8988T (cell line): Measurements from ENCODE around the gene NTMT1.
"Not testable (repeated sequence)": the region's sequence is repeated elsewhere in the genome, so short reads cannot be mapped to it uniquely, and the experiment has no call there.

Experiments
- DNase-seq: peaks from one replicate; pipeline ENCODE4 v3.0.0; 2011

Gene NTMT1

GRCh38 chr9:129655696-129656095, 29.7 kb downstream of the NTMT1 start:
- no peak for DNase-seq

GRCh38 chr9:129656795-129657390, 30.9 kb downstream of the NTMT1 start:
- peak; percentile 60 for DNase-seq

GRCh38 chr9:129661029-129661428, 35.1 kb downstream of the NTMT1 start:
- no peak for DNase-seq

GRCh38 chr9:129662239-129662638, 36.3 kb downstream of the NTMT1 start:
- DNase-seq, result not testable (repeated sequence)

- DNase-seq, result no peak
Observed at GRCh38 chr9:129664746-129665388, 38.9 kb downstream of the NTMT1 start.

GRCh38 chr9:129665389-129665775, 39.4 kb downstream of the NTMT1 start, which contains the start of gene PRRX2:
Gene PRRX2 (plus strand): TSS chr9:129665647. CDS start chr9:129665868, 221 bp downstream.
- DNase-seq, result no peak

- DNase-seq, result no peak
Observed at GRCh38 chr9:129665814-129666520, 40.0 kb downstream of the NTMT1 start.

- no peak for DNase-seq
Observed at GRCh38 chr9:129666575-129666974, 40.6 kb downstream of the NTMT1 start.

GRCh38 chr9:129667378-129667777, 41.4 kb downstream of the NTMT1 start:
- DNase-seq, result no peak

GRCh38 chr9:129667850-129668249, 41.9 kb downstream of the NTMT1 start:
- DNase-seq, result peak; percentile 58

- no peak for DNase-seq
Observed at GRCh38 chr9:129669141-129669718, 43.3 kb downstream of the NTMT1 start.

GRCh38 chr9:129669946-129670345, 44.0 kb downstream of the NTMT1 start:
- no peak for DNase-seq

- DNase-seq, result no peak
Observed at GRCh38 chr9:129671065-129671464, 45.1 kb downstream of the NTMT1 start.

GRCh38 chr9:129671519-129671918, 45.6 kb downstream of the NTMT1 start:
- no peak for DNase-seq

GRCh38 chr9:129672702-129673101, 46.7 kb downstream of the NTMT1 start:
- DNase-seq, result no peak

GRCh38 chr9:129673602-129674001, 47.6 kb downstream of the NTMT1 start:
- no peak for DNase-seq

GRCh38 chr9:129674229-129674628, 48.3 kb downstream of the NTMT1 start:
- no peak for DNase-seq

- no peak for DNase-seq
Observed at GRCh38 chr9:129675620-129676019, 49.7 kb downstream of the NTMT1 start.

GRCh38 chr9:129676287-129676686, 50.3 kb downstream of the NTMT1 start:
- no peak for DNase-seq

GRCh38 chr9:129676975-129677374, 51.0 kb downstream of the NTMT1 start:
- DNase-seq, result no peak

- no peak for DNase-seq
Observed at GRCh38 chr9:129677456-129677855, 51.5 kb downstream of the NTMT1 start.

- no peak for DNase-seq
Observed at GRCh38 chr9:129678844-129679243, 52.9 kb downstream of the NTMT1 start.

- no peak for DNase-seq
Observed at GRCh38 chr9:129679537-129679936, 53.6 kb downstream of the NTMT1 start.

- no peak for DNase-seq
Observed at GRCh38 chr9:129681924-129682323, 56.0 kb downstream of the NTMT1 start.
